Endodermal cell (in vitro differentiated cells): ENCODE results near the gene UBE2D3. TPM values are rescaled to one million over a fixed set of nuclear protein-coding genes. Genes with fewer than 3 reads are reported as not detected.

ENCODE experiments used
- DNase-seq: peaks from one replicate; pipeline ENCODE4 v3.0.0-alpha.2; 2017
- H3K27ac ChIP-seq: 2 replicates; pipeline ENCODE4 v1.5.1; 2013; ENCODE audit warnings: mild to moderate bottlenecking, low read depth, low read length, moderate library complexity
- H3K27me3 ChIP-seq: 2 replicates; pipeline ENCODE4 v1.6.1; 2013; ENCODE audit warnings: mild to moderate bottlenecking, low read length, moderate library complexity; ENCODE audit not compliant: insufficient read depth, control insufficient read depth, poor library complexity, severe bottlenecking
- H3K36me3 ChIP-seq: 2 replicates; pipeline ENCODE4 v1.7.0; 2013; ENCODE audit warnings: mild to moderate bottlenecking, low read length, moderate library complexity; ENCODE audit not compliant: control insufficient read depth, insufficient read depth
- H3K4me1 ChIP-seq: one replicate; pipeline ENCODE4 v1.7.0; 2013; ENCODE audit warnings: low read length; ENCODE audit not compliant: control insufficient read depth, insufficient read depth
- H3K4me3 ChIP-seq: 2 replicates; pipeline ENCODE4 v1.5.1; 2013; ENCODE audit warnings: mild to moderate bottlenecking, low read length, moderate library complexity
- H3K9ac ChIP-seq: 2 replicates; pipeline ENCODE4 v1.6.1; 2013; ENCODE audit warnings: mild to moderate bottlenecking, low read length, moderate library complexity; ENCODE audit not compliant: poor library complexity, severe bottlenecking; ENCODE audit errors: extremely low read depth
- H3K9me3 ChIP-seq: 2 replicates; pipeline ENCODE4 v1.6.1; 2013; ENCODE audit warnings: mild to moderate bottlenecking, low read length, moderate library complexity; ENCODE audit not compliant: control insufficient read depth
- H3K27ac Mint-ChIP-seq: 2 replicates; pipeline ENCODE4 v1.8.0; 2020; ENCODE audit warnings: mixed read lengths
- H3K27me3 Mint-ChIP-seq: 2 replicates; pipeline ENCODE4 v1.8.0; 2021; ENCODE audit warnings: mild to moderate bottlenecking, mixed read lengths; ENCODE audit not compliant: insufficient read depth
- H3K36me3 Mint-ChIP-seq: 2 replicates; pipeline ENCODE4 v1.8.0; 2020; ENCODE audit warnings: low read depth, mixed read lengths
- H3K4me1 Mint-ChIP-seq: 2 replicates; pipeline ENCODE4 v1.8.0; 2020; ENCODE audit warnings: mixed read lengths
- H3K4me3 Mint-ChIP-seq: 2 replicates; pipeline ENCODE4 v1.8.0; 2020; ENCODE audit warnings: mild to moderate bottlenecking, moderate library complexity, mixed read lengths
- H3K9me3 Mint-ChIP-seq: 2 replicates; pipeline ENCODE4 v1.8.0; 2020; ENCODE audit warnings: mild to moderate bottlenecking, mixed read lengths
- WGBS, 2 experiments: methylation state at CpG; one replicate each; pipeline versions ENCODE4 v1.1.5 to v1.1.7; 2013; ENCODE audit warnings: missing lambda C conversion rate in 2 of 2, mixed read lengths in 1 of 2; ENCODE audit not compliant: insufficient coverage in 1 of 2, insufficient read length in 1 of 2; 5-methylcytosine and 5-hydroxymethylcytosine counted together
- total RNA-seq, 2 donors: library from RNA; stranded (reverse); fragmentation: NEBNext Ultra II Directional in 1 of 2; extraction: Animal tissue kit (Norgen Biotek cat#: 25700) in 1 of 2; gene quantifications; 2 replicates in 1 of 2; 3 replicates in 1 of 2; pipeline ENCODE4 v1.2.1, GENCODE V29; 2021
- TF ChIP-seq, protein P1 (sequence below): fragments of 200-600 bp; sonication (generic); conservative IDR thresholded peaks from 2 replicates; pipeline ENCODE4 v1.5.0; 2021; ENCODE audit warnings: antibody characterized with exemption, mild to moderate bottlenecking

Gene UBE2D3
- total RNA-seq, 2 donors from 2014 or later = 283 to 310 TPM

- no peaks in the 10 kb centered on the region for H3K9me3 ChIP-seq
- Mint-ChIP-seq H3K4me1 (no peaks in the 10 kb centered on the region), H3K27ac (no peak overlapping the region), H3K36me3 (no peaks in the 10 kb centered on the region), H3K27me3 (no peaks in the 10 kb centered on the region), H3K9me3 (no peaks in the 10 kb centered on the region), H3K4me3 (no peak overlapping the region)
- no peaks in the 10 kb centered on the region for H3K36me3 ChIP-seq
- WGBS, 2 experiments = 94% methylated on average over 1 of the region's 1 CpG; no CpG with 5 or more reads in 1 of the 2 experiments
- TF ChIP-seq, protein P1, sequence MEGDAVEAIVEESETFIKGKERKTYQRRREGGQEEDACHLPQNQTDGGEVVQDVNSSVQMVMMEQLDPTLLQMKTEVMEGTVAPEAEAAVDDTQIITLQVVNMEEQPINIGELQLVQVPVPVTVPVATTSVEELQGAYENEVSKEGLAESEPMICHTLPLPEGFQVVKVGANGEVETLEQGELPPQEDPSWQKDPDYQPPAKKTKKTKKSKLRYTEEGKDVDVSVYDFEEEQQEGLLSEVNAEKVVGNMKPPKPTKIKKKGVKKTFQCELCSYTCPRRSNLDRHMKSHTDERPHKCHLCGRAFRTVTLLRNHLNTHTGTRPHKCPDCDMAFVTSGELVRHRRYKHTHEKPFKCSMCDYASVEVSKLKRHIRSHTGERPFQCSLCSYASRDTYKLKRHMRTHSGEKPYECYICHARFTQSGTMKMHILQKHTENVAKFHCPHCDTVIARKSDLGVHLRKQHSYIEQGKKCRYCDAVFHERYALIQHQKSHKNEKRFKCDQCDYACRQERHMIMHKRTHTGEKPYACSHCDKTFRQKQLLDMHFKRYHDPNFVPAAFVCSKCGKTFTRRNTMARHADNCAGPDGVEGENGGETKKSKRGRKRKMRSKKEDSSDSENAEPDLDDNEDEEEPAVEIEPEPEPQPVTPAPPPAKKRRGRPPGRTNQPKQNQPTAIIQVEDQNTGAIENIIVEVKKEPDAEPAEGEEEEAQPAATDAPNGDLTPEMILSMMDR = no peak
- no peak overlapping the region for H3K27ac ChIP-seq
- H3K27me3 ChIP-seq = no peaks in the 10 kb centered on the region
- no peak overlapping the region for H3K9ac ChIP-seq
- DNase-seq = no peak
- no peak overlapping the region for H3K4me3 ChIP-seq
- no peaks in the 10 kb centered on the region for H3K4me1 ChIP-seq
These were observed 16.6 kb upstream of the UBE2D3 start for GRCh38 chr4:102843938-102844337.

DNA sequence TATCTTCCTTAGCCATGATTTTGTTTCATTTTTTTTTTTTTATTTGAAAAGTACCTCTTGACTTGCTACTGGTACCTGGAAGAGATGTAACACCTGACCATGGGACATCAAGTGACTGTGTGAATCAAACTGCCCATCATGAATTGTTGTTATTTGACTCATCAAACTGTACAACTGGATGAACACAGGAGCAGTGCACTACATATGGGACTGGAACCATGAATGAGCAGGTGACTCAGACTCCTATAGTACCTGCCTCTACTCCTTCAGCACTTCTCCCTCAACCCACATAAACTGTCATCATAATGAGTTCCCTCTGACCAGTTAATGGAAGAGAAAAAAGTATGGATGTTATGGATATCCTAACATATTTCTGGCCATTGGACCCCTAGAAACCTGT lies 15.9 kb upstream of the UBE2D3 start:
- H3K27ac ChIP-seq = no peak overlapping the region
- no peaks in the 10 kb centered on the region for H3K4me1 Mint-ChIP-seq

GRCh38 chr4:102842367-102842766 lies 15.0 kb upstream of the UBE2D3 start:
- TF ChIP-seq, protein P1 = no peak
- H3K36me3 Mint-ChIP-seq = no peaks in the 10 kb centered on the region
- no peak overlapping the region for H3K9ac ChIP-seq
- no peaks in the 10 kb centered on the region for H3K27me3 Mint-ChIP-seq
- H3K27me3 ChIP-seq = no peaks in the 10 kb centered on the region
- H3K27ac ChIP-seq = no peak overlapping the region
- no peaks in the 10 kb centered on the region for H3K4me1 ChIP-seq
- no peak for DNase-seq
- no peaks in the 10 kb centered on the region for H3K36me3 ChIP-seq
- no peaks in the 10 kb centered on the region for H3K4me1 Mint-ChIP-seq
- no peak overlapping the region for H3K4me3 Mint-ChIP-seq
- H3K9me3 Mint-ChIP-seq = no peaks in the 10 kb centered on the region
- H3K9me3 ChIP-seq = no peaks in the 10 kb centered on the region
- WGBS, 2 experiments = 83 to 87% methylated on average over 1 to 3 of the region's 3 CpGs
- H3K27ac Mint-ChIP-seq = no peak overlapping the region
- no peak overlapping the region for H3K4me3 ChIP-seq

More for the DNA sequence above, 15.9 kb upstream of the UBE2D3 start:
- H3K9me3 Mint-ChIP-seq = no peaks in the 10 kb centered on the region
- Histone ChIP-seq H3K4me1 (no peaks in the 10 kb centered on the region), H3K36me3 (no peaks in the 10 kb centered on the region), H3K9me3 (no peaks in the 10 kb centered on the region), H3K4me3 (no peak overlapping the region), H3K27me3 (no peaks in the 10 kb centered on the region), H3K9ac (no peak overlapping the region)
- H3K27me3 Mint-ChIP-seq = no peaks in the 10 kb centered on the region
- TF ChIP-seq, protein P1 = no peak
- no peak overlapping the region for H3K27ac Mint-ChIP-seq
- no peaks in the 10 kb centered on the region for H3K36me3 Mint-ChIP-seq
- no peak overlapping the region for H3K4me3 Mint-ChIP-seq
- DNase-seq = no peak
